Stimulated activated CD8-positive, alpha-beta memory T cell treated with anti-CD3 and anti-CD28 coated beads, Interleukin-15, amount 100 ng/mL, for 1 hour (primary cell): ENCODE measurements around the gene NBEA.

Experiments
- DNase-seq: peaks from one replicate; pipeline ENCODE4 v3.0.0-alpha.2; 2020; ENCODE audit warnings: low read depth

Gene NBEA

DNA sequence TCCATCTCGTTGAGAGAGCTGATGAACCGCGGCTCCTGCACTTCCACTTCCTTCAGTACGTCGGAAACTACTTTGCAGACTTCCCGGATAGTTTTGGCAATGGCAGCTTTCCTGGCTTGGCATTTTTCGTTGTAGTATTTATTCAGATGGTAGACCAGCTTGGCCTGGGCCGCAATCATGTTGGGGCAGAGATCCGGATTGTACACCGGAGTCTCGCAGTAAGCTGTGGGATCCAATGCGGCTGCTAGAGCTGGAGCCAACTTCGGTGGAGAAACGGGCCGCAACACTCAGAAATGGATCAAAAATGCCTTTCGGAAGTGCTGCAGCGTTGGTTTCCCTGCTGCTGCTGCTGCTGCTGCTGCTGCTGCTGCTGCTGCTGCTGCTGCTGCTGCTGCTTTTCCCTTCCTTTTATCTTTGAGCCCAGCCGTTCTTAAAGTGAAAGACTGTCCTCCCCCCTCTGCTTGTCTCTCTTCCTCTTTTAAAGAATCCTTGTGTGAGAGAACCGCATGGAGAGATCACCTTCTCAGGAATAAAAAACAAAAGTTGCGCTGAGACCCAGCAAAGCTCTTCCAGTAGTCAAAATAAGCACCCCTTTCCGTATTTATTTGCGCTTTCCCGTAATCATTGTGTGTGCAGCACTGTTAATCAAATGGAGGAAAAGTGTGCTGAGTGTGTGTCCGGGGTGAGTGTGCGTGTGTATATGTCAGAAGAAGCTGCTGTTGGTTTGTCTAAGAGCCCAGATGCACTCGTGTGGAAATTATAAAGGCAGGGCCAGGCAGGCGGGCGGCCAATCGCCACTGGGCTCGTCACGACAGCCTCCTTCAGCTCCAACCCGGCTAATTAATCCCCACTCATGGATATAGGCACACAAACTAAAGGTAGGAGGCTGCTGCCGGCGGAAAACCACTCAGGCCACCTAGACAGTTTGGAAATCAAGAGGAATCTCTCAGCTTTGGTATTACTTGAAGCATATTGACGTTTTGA is 534.2 kb downstream of the NBEA start, which contains the start of gene MAB21L1:
Gene MAB21L1, minus strand, starts transcription at position 730 of the 984 bp plus-strand sequence. Its CDS starts 551 bp downstream, at position 179.
- DNase-seq, result no peak

- DNase-seq, result no peak
These were observed 535.4 kb downstream of the NBEA start for GRCh38 chr13:35477386-35477946.

- no peak for DNase-seq
These were observed 536.4 kb downstream of the NBEA start for GRCh38 chr13:35478271-35479037.

- DNase-seq, result no peak
These were observed 537.0 kb downstream of the NBEA start for GRCh38 chr13:35479038-35479492.

DNA sequence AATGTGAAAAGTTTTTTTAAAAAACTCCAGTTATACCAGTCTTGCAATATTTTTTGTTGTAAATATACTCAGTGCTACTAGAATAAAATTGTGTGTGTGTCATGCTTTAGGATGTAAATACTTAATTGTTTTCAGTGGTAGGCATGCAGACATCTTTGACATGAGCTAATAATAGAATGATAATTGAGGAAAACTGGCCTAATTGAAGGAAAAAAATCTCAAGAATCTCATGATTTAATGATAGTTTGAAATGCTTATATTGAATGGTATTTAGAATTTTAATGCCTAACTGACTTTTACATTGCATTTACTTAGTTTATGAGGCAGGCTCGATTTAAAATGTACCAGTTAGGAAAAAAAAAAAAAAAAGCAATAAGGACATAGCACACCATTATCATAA is 537.6 kb downstream of the NBEA start:
- no peak for DNase-seq

DNA sequence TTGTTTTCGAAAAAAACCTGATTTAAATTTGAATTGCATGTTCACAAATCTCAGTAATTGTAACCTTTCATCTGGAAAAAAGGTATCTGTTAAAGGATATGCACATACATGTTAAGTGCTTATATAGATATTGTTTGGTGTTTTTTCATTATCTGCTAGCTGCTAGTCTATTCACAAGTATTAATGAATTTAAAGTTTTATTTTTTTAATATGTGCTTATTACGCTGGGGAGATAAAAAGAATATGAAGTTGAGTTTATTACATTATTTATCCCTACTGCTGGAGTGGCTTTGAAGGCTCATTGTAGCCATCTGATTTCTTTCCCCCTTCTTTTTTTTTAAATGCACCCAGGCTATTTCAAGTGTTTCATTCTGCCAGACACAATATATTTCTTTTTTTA is 538.3 kb downstream of the NBEA start:
- DNase-seq, result no peak

- DNase-seq, result no peak
These were observed 539.7 kb downstream of the NBEA start for GRCh38 chr13:35481777-35482176.

DNA sequence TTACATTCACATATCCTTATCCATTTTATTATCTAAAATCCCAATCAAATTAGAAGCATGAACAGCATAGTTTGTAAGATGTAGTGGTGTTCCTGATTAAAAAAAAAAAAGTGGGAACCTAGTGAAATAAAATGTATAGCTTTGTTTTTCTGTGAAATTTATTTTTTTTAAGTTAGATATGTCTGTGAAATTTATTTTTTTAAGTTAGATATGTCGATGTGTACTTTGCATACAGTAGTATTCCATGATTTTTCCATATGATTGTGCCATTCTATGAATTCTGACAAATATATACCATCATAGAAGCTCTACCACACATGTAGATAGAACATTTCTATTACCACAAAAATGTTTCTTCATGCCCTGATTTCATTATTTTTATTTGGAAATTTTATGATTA is 540.5 kb downstream of the NBEA start:
- DNase-seq, result no peak

DNA sequence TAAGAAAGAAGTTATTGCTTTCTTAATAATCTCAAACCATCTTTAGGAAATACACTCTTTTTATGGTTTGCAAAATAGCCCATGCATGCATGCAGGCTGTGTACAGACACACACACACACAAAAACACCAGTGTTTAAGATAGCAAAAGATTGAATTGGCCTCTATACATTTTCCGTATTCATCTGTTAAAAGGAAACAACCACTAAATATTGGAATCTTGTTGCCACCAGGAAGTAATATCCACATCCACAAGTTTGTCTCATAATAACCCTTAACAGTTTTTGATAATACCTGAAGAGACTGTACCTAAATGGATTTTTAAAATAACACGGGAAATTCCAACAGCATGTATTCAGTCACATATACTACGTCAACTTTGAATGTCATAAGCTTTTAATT is 541.7 kb downstream of the NBEA start:
- DNase-seq, result no peak

GRCh38 chr13:35484384-35484783 is 542.3 kb downstream of the NBEA start:
- no peak for DNase-seq

GRCh38 chr13:35485424-35485823 is 543.4 kb downstream of the NBEA start:
- DNase-seq, result no peak

GRCh38 chr13:35489050-35489449 is 547.0 kb downstream of the NBEA start:
- DNase-seq, result no peak

GRCh38 chr13:35496006-35496405 is 553.9 kb downstream of the NBEA start:
- DNase-seq, result no peak

DNA sequence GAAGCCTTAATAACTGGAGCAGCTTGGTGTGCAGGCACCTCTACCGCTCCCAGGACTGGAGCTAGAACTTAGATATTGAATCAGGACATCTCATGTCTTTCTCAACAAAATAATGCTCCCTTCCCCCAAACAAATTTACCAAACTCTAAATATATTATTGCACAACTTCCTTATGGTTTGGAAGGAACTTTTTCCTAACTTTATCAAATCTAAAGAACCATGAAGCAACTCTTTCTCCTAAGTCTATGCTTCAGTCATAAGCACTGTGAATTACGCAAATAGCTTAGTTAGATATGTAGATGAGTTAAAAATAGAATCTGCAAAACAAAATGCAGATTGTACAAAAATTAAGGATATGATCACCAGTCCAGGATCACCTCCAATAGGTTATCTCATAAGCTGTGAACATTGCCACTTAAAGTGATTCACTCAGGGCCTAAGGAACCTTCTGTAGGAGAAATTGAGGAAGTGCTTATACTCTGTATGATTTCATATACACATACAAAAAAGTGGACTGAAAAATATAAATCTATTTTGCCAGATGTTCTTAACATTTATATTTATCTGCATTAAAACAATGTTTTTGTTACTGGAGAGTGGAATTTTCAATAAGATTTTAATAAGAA is 554.8 kb downstream of the NBEA start:
- DNase-seq, result no peak

- no peak for DNase-seq
These were observed 556.2 kb downstream of the NBEA start for GRCh38 chr13:35498231-35498630.

GRCh38 chr13:35499196-35499662 is 557.2 kb downstream of the NBEA start:
- DNase-seq, result no peak

DNA sequence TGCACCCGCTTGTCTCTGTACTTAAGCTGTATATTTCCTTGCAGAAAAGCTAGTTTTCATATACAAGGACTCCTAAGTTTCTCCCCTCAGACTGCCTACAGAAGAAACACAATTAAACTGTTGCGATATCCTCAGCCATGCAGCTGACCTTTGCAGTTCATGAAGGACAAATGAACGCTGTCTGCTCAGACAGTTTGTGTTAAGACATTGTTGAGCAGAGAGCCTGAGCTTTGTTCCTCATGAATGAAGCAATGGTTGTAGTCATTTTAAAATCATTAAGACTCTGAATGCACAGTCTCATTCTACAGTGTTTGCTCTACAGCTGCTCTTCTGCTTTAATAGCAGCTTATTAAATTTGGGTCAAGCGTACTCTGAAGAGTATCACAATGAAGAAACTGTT is 557.6 kb downstream of the NBEA start:
- no peak for DNase-seq

DNA sequence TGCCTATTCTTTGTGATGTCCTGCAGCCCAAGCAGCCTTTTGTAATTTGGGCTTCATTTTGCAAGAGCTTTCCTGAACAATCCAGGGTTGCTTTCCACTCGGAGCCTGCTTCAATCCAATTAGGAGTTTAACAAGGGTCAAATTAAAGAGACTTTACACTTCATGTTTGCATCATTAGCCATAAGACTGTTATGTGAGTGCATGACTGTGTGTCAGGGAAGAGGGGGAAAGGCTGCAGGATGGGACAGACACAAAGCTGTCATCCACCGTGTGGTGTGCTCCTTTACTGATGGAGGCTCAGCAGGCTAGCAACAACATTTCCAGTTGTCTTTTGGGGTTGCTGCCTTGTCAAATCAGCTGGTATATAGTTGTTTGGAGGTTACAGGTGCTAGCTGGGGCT is 558.1 kb downstream of the NBEA start:
- DNase-seq, result no peak

DNA sequence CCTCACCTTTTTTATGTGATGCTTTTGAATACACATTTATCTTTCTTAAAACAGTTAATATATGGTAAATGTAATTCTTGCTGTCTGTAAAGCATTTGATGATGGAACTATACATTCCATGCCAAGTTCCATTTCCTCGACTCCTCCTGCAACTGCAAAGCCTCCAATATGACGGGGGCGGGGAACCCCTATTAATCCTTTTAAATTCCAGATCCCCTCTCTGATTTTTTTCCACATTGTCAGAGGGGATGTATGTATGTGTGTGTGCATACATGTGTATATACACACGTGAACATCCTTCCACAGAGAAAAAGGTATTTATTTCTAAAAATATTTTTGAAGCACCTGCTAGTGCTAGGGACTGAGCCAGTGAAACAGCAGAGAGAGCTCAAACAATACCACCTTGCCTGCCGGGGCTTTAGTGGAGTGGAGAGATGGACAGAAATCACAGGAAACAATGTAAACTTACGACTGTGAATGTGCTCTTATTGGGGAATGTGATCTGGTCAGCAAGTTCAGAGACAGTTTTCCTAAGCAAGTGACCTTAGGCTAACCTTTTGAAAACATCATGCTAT is 559.7 kb downstream of the NBEA start:
- no peak for DNase-seq

DNA sequence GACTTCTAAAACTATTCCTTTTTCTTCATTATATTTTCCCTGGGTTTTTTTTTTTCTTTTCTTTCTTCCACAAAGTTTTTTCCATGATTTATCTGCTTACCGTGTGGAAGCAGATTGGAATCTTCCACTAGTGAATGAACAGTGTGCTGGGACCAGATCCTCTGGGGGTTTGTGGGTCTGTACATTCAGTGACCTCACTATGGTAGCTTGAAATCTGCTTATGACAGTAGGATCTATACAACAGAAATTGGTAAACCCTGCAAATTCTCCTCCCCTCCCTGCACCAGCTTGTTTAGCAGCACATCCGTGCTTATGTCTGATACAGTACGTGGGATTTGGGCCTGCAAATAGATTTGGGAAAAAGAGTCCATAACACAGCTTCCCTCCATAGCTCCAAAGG is 560.4 kb downstream of the NBEA start:
- DNase-seq, result no peak

DNA sequence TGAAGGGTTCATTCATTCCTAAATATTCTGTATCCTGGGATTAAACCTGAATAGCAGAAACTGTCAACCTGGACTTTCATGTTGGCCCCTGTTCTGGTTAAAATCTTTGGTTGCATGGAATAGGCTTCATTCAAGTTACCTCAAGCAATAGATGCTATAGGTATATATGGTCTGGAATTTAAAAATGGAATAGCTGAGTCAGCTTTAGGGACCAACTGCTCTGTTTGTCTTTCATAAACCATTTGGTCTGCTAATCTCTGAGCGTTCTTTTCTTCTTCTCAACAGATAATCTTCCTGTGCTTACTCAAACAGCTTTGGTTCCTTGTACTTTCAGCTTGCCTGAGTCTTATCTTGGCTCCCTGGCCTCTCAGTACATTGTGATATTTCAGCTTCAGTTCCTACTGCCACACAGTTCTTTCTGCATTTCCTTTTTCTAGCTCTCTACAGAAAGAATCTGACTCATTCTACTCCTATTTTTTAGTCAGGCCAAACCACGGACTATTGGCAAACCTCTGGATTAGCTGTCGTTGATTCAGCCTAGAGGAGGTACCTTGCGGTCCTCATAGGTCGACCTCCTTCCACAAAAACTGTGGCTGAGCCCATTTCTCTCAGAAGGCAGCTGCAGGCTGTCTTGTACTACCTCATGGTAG is 570.3 kb downstream of the NBEA start:
- no peak for DNase-seq
